GM23338 (cell line): ENCODE data around the gene MERTK. TPM values are rescaled to one million over a fixed set of nuclear protein-coding genes. Genes with fewer than 3 reads are reported as not detected.

Source experiments
- ATAC-seq: fragments of 200-7000 bp; cut with Tn5 transposase; 3 replicates; pipeline ENCODE4 v1.9.1; 2020
- DNase-seq: peaks from one replicate; pipeline ENCODE4 v3.0.0-alpha.2; 2015; ENCODE audit warnings: low spot score
- H2AFZ ChIP-seq: fragments of 200-600 bp; sonication (generic); 2 replicates; pipeline ENCODE4 v1.8.0; 2016; ENCODE audit warnings: antibody characterized with exemption, mild to moderate bottlenecking, moderate library complexity
- H3F3A ChIP-seq: fragments of 200-600 bp; sonication (generic); replicated peaks from 2 replicates; pipeline ENCODE4 v1.8.0; 2017; ENCODE audit warnings: antibody characterized with exemption, mixed run types, low read depth
- H3K27ac ChIP-seq: fragments of 200-600 bp; sonication (generic); 2 replicates; pipeline ENCODE4 v1.6.1; 2016; ENCODE audit warnings: low read depth
- H3K27me3 ChIP-seq: fragments of 200-600 bp; sonication (generic); 2 replicates; pipeline ENCODE4 v1.8.0; 2016; ENCODE audit warnings: mild to moderate bottlenecking, mixed run types, moderate library complexity; ENCODE audit not compliant: insufficient read depth
- H3K36me3 ChIP-seq: fragments of 200-600 bp; sonication (generic); 2 replicates; pipeline ENCODE4 v1.8.0; 2016; ENCODE audit warnings: mild to moderate bottlenecking; ENCODE audit not compliant: insufficient read depth
- H3K4me1 ChIP-seq: fragments of 200-600 bp; sonication (generic); 2 replicates; pipeline ENCODE4 v1.8.0; 2016; ENCODE audit warnings: mild to moderate bottlenecking, moderate library complexity; ENCODE audit not compliant: insufficient read depth
- H3K4me2 ChIP-seq: fragments of 200-600 bp; sonication (generic); 2 replicates; pipeline ENCODE4 v1.7.1; 2017; ENCODE audit warnings: mixed run types
- H3K4me3 ChIP-seq: fragments of 200-600 bp; sonication (generic); 2 replicates; pipeline ENCODE4 v1.6.1; 2016; ENCODE audit warnings: mixed run types
- H3K79me2 ChIP-seq: fragments of 200-600 bp; sonication (generic); replicated peaks from 2 replicates; pipeline ENCODE4 v1.8.0; 2017; ENCODE audit warnings: mild to moderate bottlenecking; ENCODE audit not compliant: insufficient read depth
- H3K9me2 ChIP-seq: fragments of 200-600 bp; sonication (generic); 2 replicates; pipeline ENCODE4 v1.8.0; 2017; ENCODE audit not compliant: insufficient read depth
- H4K20me1 ChIP-seq: fragments of 200-600 bp; sonication (generic); replicated peaks from 2 replicates; pipeline ENCODE4 v1.8.0; 2017; ENCODE audit warnings: mild to moderate bottlenecking; ENCODE audit not compliant: insufficient read depth
- H3K27ac Mint-ChIP-seq: 2 replicates; pipeline ENCODE4 v1.8.0; 2020; ENCODE audit warnings: inconsistent platforms, mild to moderate bottlenecking, moderate library complexity, mixed read lengths
- H3K27me3 Mint-ChIP-seq: 3 replicates; pipeline ENCODE4 v1.8.0; 2022; ENCODE audit warnings: low read depth, mild to moderate bottlenecking, moderate library complexity, mixed read lengths, inconsistent platforms; ENCODE audit not compliant: insufficient read depth, poor library complexity
- H3K36me3 Mint-ChIP-seq: 3 replicates; pipeline ENCODE4 v1.8.0; 2021; ENCODE audit warnings: low read depth, mild to moderate bottlenecking, inconsistent platforms, moderate library complexity, mixed read lengths
- H3K4me1 Mint-ChIP-seq: 3 replicates; pipeline ENCODE4 v1.8.0; 2020; ENCODE audit warnings: mild to moderate bottlenecking, inconsistent platforms, mixed read lengths
- H3K4me3 Mint-ChIP-seq: 3 replicates; pipeline ENCODE4 v1.8.0; 2021; ENCODE audit warnings: moderate library complexity, mild to moderate bottlenecking, inconsistent platforms, mixed read lengths
- H3K9me3 Mint-ChIP-seq: 3 replicates; pipeline ENCODE4 v1.8.0; 2020; ENCODE audit warnings: moderate library complexity, mild to moderate bottlenecking, inconsistent platforms, mixed read lengths
- CREB1 ChIP-seq: fragments of 250-450 bp; sonication (Bioruptor Pico); IDR thresholded peaks from 2 replicates; pipeline ENCODE4 v1.5.0; 2020; ENCODE audit warnings: low read depth, mild to moderate bottlenecking, moderate library complexity
- CTCF ChIP-seq, 2 experiments: fragments of 200-600 bp in 1 of 2; sonication (generic) in 1 of 2; conservative IDR thresholded peaks; 2 replicates each; pipeline versions ENCODE4 v1.5.1 to v1.6.1; 2016 to 2017; ENCODE audit warnings: antibody characterized with exemption in 2 of 2, low read depth in 2 of 2, mild to moderate bottlenecking in 2 of 2, moderate library complexity in 1 of 2
- ETS1 ChIP-seq: IDR thresholded peaks from 2 replicates; pipeline ENCODE4 v1.6.1; 2016; ENCODE audit warnings: antibody characterized with exemption
- EZH2 ChIP-seq: fragments of 200-600 bp; sonication (generic); IDR thresholded peaks from one replicate; pipeline ENCODE4 v1.8.0; 2017; ENCODE audit warnings: antibody characterized with exemption, mild to moderate bottlenecking, low read depth; ENCODE audit not compliant: unreplicated experiment
- EZH2phosphoT487 ChIP-seq: fragments of 200-600 bp; sonication (generic); IDR thresholded peaks from one replicate; pipeline ENCODE4 v1.8.1; 2018; ENCODE audit warnings: antibody characterized with exemption; ENCODE audit not compliant: unreplicated experiment
- JUNB ChIP-seq: IDR thresholded peaks from one replicate; pipeline ENCODE4 v1.6.1; 2016; ENCODE audit warnings: antibody characterized with exemption; ENCODE audit not compliant: unreplicated experiment
- REST ChIP-seq: IDR thresholded peaks from one replicate; pipeline ENCODE4 v1.6.1; 2018; ENCODE audit warnings: antibody characterized with exemption; ENCODE audit not compliant: unreplicated experiment
- ZNF331 ChIP-seq: fragments of 250-450 bp; sonication (Bioruptor Pico); IDR thresholded peaks from 2 replicates; pipeline ENCODE4 v1.5.0; 2020; ENCODE audit warnings: low read depth, mild to moderate bottlenecking, moderate library complexity
- ZNF462 ChIP-seq: fragments of 250-450 bp; sonication (Bioruptor Pico); IDR thresholded peaks from 2 replicates; pipeline ENCODE4 v1.5.0; 2020; ENCODE audit warnings: mild to moderate bottlenecking, moderate library complexity
- polyA plus RNA-seq: library from polyadenylated mRNA; unstranded; fragments of >200 nt; fragmentation: Nextera tagmentation; extraction: Ambion mirVana; gene quantifications from 2 replicates; pipeline ENCODE4 v1.2.1, GENCODE V29; 2016
- total RNA-seq: library from RNA; depleted of rRNA; stranded (reverse); fragments of >200 nt; shearing (Covaris generic); gene quantifications from 2 replicates; pipeline ENCODE4 v1.2.3, GENCODE V29; 2014

The MERTK gene
- total and polyA plus RNA-seq, 2 experiments from 2014 or later, result 3.0 to 9.0 TPM

GRCh38 chr2:112048887-112049286 is 150.5 kb downstream of the MERTK start:
- Mint-ChIP-seq H3K9me3 (peaks cover 27% of the 10 kb centered on the region), H3K4me1 (peaks cover 18% of the 10 kb centered on the region), H3K36me3 (peaks cover 10% of the 10 kb centered on the region), H3K4me3 (no peak overlapping the region), H3K27me3 (peaks cover 5% of the 10 kb centered on the region), H3K27ac (no peak overlapping the region)
- no peaks in the 10 kb centered on the region for H4K20me1 ChIP-seq
- H3K9me2 ChIP-seq, result no peaks in the 10 kb centered on the region
- no peak overlapping the region for H2AFZ ChIP-seq
- H3K27ac ChIP-seq, result no peak overlapping the region
- peaks cover 17% of the 10 kb centered on the region for H3K4me1 ChIP-seq
- H3K27me3 ChIP-seq, result no peaks in the 10 kb centered on the region
- no peak overlapping the region for H3K4me2 ChIP-seq
- TF ChIP-seq CTCF (conservative IDR thresholded peaks at IDR 0.05; ENCODE audit: low read depth in 2 of 2), result peak; percentile 63 to 78
- no peak for TF ChIP-seq JUNB
- H3K36me3 ChIP-seq, result no peaks in the 10 kb centered on the region
- ATAC-seq, result peak; percentile 65; the same call in 2 of the 3 replicates
- peak; percentile 64 for DNase-seq
- H3F3A ChIP-seq, result no peaks in the 10 kb centered on the region; the same call in 1 of the 2 replicates
- no peaks in the 10 kb centered on the region for H3K79me2 ChIP-seq
- H3K4me3 ChIP-seq, result no peak overlapping the region

- DNase-seq (no peak), ATAC-seq (no peak)
- Histone ChIP-seq H3K27me3 (no peaks in the 10 kb centered on the region), H3K36me3 (no peaks in the 10 kb centered on the region), H3K9me2 (no peaks in the 10 kb centered on the region), H4K20me1 (no peaks in the 10 kb centered on the region), H3K4me3 (no peak overlapping the region), H3F3A (no peaks in the 10 kb centered on the region; the same call in none of the 2 replicates), H3K79me2 (no peaks in the 10 kb centered on the region), H2AFZ (no peak overlapping the region), H3K4me2 (no peak overlapping the region), H3K4me1 (peaks cover 17% of the 10 kb centered on the region), H3K27ac (no peak overlapping the region)
- Mint-ChIP-seq H3K27me3 (peaks cover 8% of the 10 kb centered on the region), H3K4me1 (peaks cover 18% of the 10 kb centered on the region), H3K4me3 (no peak overlapping the region), H3K36me3 (peaks cover 4% of the 10 kb centered on the region), H3K27ac (no peak overlapping the region), H3K9me3 (peaks cover 18% of the 10 kb centered on the region)
- TF ChIP-seq ZNF462 (CRISPR knock-in tag), result no peak
- TF ChIP-seq EZH2, result no peak
- TF ChIP-seq EZH2phosphoT487, result no peak
- no peak for TF ChIP-seq ZNF331 (CRISPR knock-in tag)
- TF ChIP-seq ETS1, result no peak
- no peak for TF ChIP-seq JUNB
- TF ChIP-seq CREB1, result no peak
- no peak for TF ChIP-seq REST
These were observed 151.9 kb downstream of the MERTK start for GRCh38 chr2:112050316-112050715.
